Keratinocyte (primary cell): ENCODE results near the gene TENT4B. TPM values are rescaled to one million over a fixed set of nuclear protein-coding genes. Genes with fewer than 3 reads are reported as not detected.
"Not testable (repeated sequence)": the region's sequence is repeated elsewhere in the genome, so short reads cannot be mapped to it uniquely, and the experiment has no call there.

ENCODE experiments used
- DNase-seq: peaks from one replicate; pipeline ENCODE4 v3.0.0-alpha.2; 2011; ENCODE audit warnings: low read depth, missing footprints, low spot score
- FAIRE-seq: peaks from 2 replicates; lab custom pipeline; 2011; peaks lifted over from hg19 to GRCh38; lab: Jason Lieb, UNC
- H2AFZ ChIP-seq: 2 replicates; pipeline ENCODE4 v1.6.0; 2012; ENCODE audit warnings: low read length, control low read depth, inconsistent platforms; ENCODE audit not compliant: control insufficient read depth
- H3K27ac ChIP-seq: 2 replicates; pipeline ENCODE4 v1.5.1; 2011; ENCODE audit warnings: low read length; ENCODE audit not compliant: control insufficient read depth, insufficient read depth
- H3K27me3 ChIP-seq: 3 replicates; pipeline ENCODE4 v1.6.0; 2011; ENCODE audit warnings: low read length; ENCODE audit not compliant: control insufficient read depth, insufficient read depth; ENCODE audit errors: extremely low read depth
- H3K36me3 ChIP-seq, 2 experiments: 2 replicates in 1 of 2; 3 replicates in 1 of 2; pipeline ENCODE4 v1.5.1; 2011; ENCODE audit warnings: low read length in 2 of 2, mild to moderate bottlenecking in 1 of 2; ENCODE audit not compliant: control insufficient read depth in 2 of 2, insufficient read depth in 2 of 2; ENCODE audit errors: extremely low read depth in 1 of 2
- H3K4me1 ChIP-seq: 3 replicates; pipeline ENCODE4 v1.5.1; 2011; ENCODE audit warnings: low read length; ENCODE audit not compliant: control insufficient read depth, insufficient read depth; ENCODE audit errors: extremely low read depth
- H3K4me2 ChIP-seq: 3 replicates; pipeline ENCODE4 v1.6.0; 2011; ENCODE audit warnings: low read depth, low read length; ENCODE audit not compliant: control insufficient read depth, insufficient read depth; ENCODE audit errors: extremely low read depth
- H3K4me3 ChIP-seq, 3 experiments: fragments of 200-600 bp in 1 of 3; sonication (generic) in 1 of 3; 2 replicates in 2 of 3; 3 replicates in 1 of 3; pipeline ENCODE4 v1.5.1; 2011 to 2016; ENCODE audit warnings: low read length in 3 of 3, mild to moderate bottlenecking in 3 of 3, control low read depth in 2 of 3, inconsistent platforms in 1 of 3, low read depth in 1 of 3, mixed read lengths in 1 of 3, mixed run types in 1 of 3, moderate library complexity in 1 of 3; ENCODE audit not compliant: control insufficient read depth in 2 of 3, insufficient read depth in 2 of 3; ENCODE audit errors: extremely low read depth in 1 of 3
- H3K79me2 ChIP-seq: 2 replicates; pipeline ENCODE4 v1.6.0; 2012; ENCODE audit warnings: low read length; ENCODE audit not compliant: control insufficient read depth, insufficient read depth
- H3K9ac ChIP-seq: 3 replicates; pipeline ENCODE4 v1.6.0; 2011; ENCODE audit warnings: low read length; ENCODE audit not compliant: control insufficient read depth, insufficient read depth; ENCODE audit errors: extremely low read depth
- H3K9me1 ChIP-seq: 3 replicates; pipeline ENCODE4 v1.6.0; 2011; ENCODE audit warnings: low read length; ENCODE audit not compliant: control insufficient read depth, insufficient read depth; ENCODE audit errors: extremely low read depth
- H3K9me3 ChIP-seq: 2 replicates; pipeline ENCODE4 v1.5.1; 2012; ENCODE audit warnings: low read depth, low read length; ENCODE audit not compliant: control insufficient read depth
- H4K20me1 ChIP-seq: 3 replicates; pipeline ENCODE4 v1.6.0; 2011; ENCODE audit warnings: low read length; ENCODE audit not compliant: control insufficient read depth, insufficient read depth; ENCODE audit errors: extremely low read depth
- EZH2 ChIP-seq: IDR thresholded peaks from one replicate; pipeline ENCODE4 v1.6.1; 2012; ENCODE audit warnings: inconsistent platforms, mild to moderate bottlenecking, low read length, moderate library complexity
- dilution Hi-C: fragments of 300-500 bp; cut with MboI; formaldehyde crosslinking; loops from one replicate; pipeline ENCODE4 v1.7.0; 2020; ENCODE audit warnings: low sequenced_read_pairs; ENCODE audit not compliant: extremely low pct_ligation_motif_present
- polyA plus RNA-seq, 5 experiments: library from polyadenylated mRNA; depleted of rRNA in 3 of 5; stranded (reverse) in 3 of 5; stranded (forward) in 1 of 5; unstranded in 1 of 5; fragments of >200 nt; gene quantifications; 1 replicate in 1 of 5; 2 replicates in 3 of 5; 3 replicates in 1 of 5; pipeline versions ENCODE4 v1.2.1 to v1.2.3, GENCODE V29; 2011 to 2012; ENCODE audit warnings: missing spikeins in 2 of 5, low read depth in 1 of 5, low replicate concordance in 1 of 5
- TF ChIP-seq, protein P1 (sequence below), 3 experiments: IDR thresholded peaks in 1 of 3; conservative IDR thresholded peaks in 1 of 3; optimal IDR thresholded peaks in 1 of 3; 2 replicates in 2 of 3; 3 replicates in 1 of 3; pipeline versions ENCODE3 to v1.5.1; 2011; ENCODE audit warnings: low read length in 3 of 3, mild to moderate bottlenecking in 3 of 3, moderate library complexity in 2 of 3, control low read depth in 1 of 3, inconsistent platforms in 1 of 3; ENCODE audit not compliant: insufficient read depth in 2 of 3; ENCODE audit errors: extremely low read depth in 1 of 3

The TENT4B gene
- polyA plus RNA-seq, 1 donor (not counting 4 experiments of a cell fraction or from before 2014, with no cell fraction given) = 14.8 TPM

DNA sequence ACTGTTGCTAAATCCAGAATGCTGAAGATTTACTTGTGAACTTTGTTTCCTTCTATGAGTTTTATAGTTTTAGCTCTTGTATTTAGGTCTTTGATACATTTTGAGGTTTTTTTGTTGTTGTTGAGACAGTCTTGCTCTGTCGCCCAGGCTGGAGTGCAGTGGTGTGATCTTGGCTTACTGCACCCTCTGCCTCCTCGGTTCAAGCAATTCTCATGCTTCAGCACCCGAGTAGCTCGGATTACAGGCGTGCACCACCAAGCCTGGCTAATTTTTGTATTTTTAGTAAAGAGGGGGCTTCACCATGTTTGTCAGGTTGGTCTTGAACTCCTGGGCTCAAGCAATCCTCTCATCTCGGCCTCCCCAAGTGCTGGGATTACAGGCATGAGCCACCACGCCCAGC lies 14.4 kb downstream of the TENT4B start:
- Histone ChIP-seq H3K36me3 (no peaks in the 10 kb centered on the region), H2AFZ (no peak overlapping the region), H4K20me1 (peaks cover 3% of the 10 kb centered on the region), H3K4me3 (no peak overlapping the region), H3K9me1 (peaks cover 2% of the 10 kb centered on the region), H3K27me3 (no peaks in the 10 kb centered on the region), H3K9me3 (no peaks in the 10 kb centered on the region), H3K79me2 (peaks cover 80% of the 10 kb centered on the region), H3K4me2 (no peak overlapping the region), H3K27ac (peak overlapping the region; percentile 53), H3K4me1 (peaks cover 13% of the 10 kb centered on the region), H3K9ac (no peak overlapping the region)
- TF ChIP-seq, protein P1, sequence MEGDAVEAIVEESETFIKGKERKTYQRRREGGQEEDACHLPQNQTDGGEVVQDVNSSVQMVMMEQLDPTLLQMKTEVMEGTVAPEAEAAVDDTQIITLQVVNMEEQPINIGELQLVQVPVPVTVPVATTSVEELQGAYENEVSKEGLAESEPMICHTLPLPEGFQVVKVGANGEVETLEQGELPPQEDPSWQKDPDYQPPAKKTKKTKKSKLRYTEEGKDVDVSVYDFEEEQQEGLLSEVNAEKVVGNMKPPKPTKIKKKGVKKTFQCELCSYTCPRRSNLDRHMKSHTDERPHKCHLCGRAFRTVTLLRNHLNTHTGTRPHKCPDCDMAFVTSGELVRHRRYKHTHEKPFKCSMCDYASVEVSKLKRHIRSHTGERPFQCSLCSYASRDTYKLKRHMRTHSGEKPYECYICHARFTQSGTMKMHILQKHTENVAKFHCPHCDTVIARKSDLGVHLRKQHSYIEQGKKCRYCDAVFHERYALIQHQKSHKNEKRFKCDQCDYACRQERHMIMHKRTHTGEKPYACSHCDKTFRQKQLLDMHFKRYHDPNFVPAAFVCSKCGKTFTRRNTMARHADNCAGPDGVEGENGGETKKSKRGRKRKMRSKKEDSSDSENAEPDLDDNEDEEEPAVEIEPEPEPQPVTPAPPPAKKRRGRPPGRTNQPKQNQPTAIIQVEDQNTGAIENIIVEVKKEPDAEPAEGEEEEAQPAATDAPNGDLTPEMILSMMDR (optimal IDR thresholded peaks at IDR 0.05 in 1 of 3, IDR thresholded peaks at IDR 0.05 in 1 of 3, conservative IDR thresholded peaks at IDR 0.05 in 1 of 3; ENCODE audit: extremely low read depth in 1 of 3, insufficient read depth in 2 of 3, low read length in 3 of 3) = no peak
- no peak for TF ChIP-seq EZH2
- FAIRE-seq (no peak), DNase-seq (no peak)
- dilution Hi-C loops = no loop called here

GRCh38 chr16:50169555-50170096 lies 16.5 kb downstream of the TENT4B start:
- H3K9me3 ChIP-seq = no peaks in the 10 kb centered on the region
- no peaks in the 10 kb centered on the region for H3K27me3 ChIP-seq
- H3K9ac ChIP-seq = no peak overlapping the region
- DNase-seq (no peak), FAIRE-seq (no peak)
- no peak overlapping the region for H3K27ac ChIP-seq
- no peaks in the 10 kb centered on the region for H3K36me3 ChIP-seq
- no peak overlapping the region for H3K4me2 ChIP-seq
- peaks cover 80% of the 10 kb centered on the region for H3K79me2 ChIP-seq
- no peak overlapping the region for H2AFZ ChIP-seq
- TF ChIP-seq, protein P1 (optimal IDR thresholded peaks at IDR 0.05 in 1 of 3, IDR thresholded peaks at IDR 0.05 in 1 of 3, conservative IDR thresholded peaks at IDR 0.05 in 1 of 3; ENCODE audit: extremely low read depth in 1 of 3, insufficient read depth in 2 of 3, low read length in 3 of 3) = no peak
- no peak for TF ChIP-seq EZH2
- peaks cover 2% of the 10 kb centered on the region for H3K9me1 ChIP-seq
- no peak overlapping the region for H3K4me3 ChIP-seq
- H3K4me1 ChIP-seq = peaks cover 13% of the 10 kb centered on the region
- peaks cover 6% of the 10 kb centered on the region for H4K20me1 ChIP-seq
- dilution Hi-C loops = no loop called here

GRCh38 chr16:50171773-50172172 lies 18.7 kb downstream of the TENT4B start:
- H2AFZ ChIP-seq, DNase-seq, H4K20me1 ChIP-seq, H3K9me1 ChIP-seq, H3K4me1 ChIP-seq, dilution Hi-C loops, H3K27ac ChIP-seq, H3K27me3 ChIP-seq, H3K9me3 ChIP-seq, H3K36me3 ChIP-seq, H3K4me3 ChIP-seq, FAIRE-seq, H3K4me2 ChIP-seq, H3K9ac ChIP-seq: not testable (repeated sequence)
- H3K79me2 ChIP-seq = peaks cover 82% of the 10 kb centered on the region
